ENCODE results near the gene ATXN7L1.

ATXN7L1 gene

DNA sequence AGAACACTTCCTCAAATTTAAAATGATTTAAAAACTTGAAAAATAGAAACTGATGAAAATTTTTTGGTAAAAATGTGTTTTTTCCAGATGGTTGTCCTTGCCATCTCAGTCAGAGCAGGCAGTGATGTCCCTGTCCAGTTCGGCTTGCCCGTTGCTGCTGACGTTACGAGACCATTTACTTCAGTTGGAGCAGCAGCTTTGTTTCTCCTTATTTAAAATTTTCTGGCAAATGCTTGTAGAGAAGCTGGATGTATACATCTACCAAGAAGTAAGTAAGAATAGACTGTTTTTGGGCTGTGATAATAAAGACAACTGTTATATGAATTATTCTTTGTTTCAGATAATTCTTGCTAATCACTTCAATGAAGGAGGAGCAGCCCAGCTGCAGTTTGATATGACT is 311.2 kb downstream of the ATXN7L1 start:
- DNase-seq: no peak

DNA sequence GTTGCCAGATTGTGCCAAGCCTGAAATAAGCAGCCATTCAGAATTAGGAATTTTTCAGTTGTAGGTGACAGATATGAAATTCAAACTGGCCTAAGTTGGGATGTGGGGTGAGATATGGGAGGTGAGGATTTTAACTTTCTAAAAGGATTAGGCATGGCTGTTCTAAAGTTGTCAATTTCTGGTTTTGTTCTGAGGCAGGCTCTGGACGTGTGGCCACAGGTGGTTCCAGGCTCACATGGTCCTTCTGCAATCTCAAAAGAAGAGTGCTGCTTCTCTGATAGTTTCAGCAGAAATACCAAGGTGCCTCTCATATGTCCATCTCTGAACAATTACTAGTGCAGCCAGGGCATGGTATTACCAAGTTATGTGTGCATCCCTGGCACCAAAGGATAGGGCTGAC is 316.5 kb downstream of the ATXN7L1 start:
- DNase-seq: no peak
